ENCODE results near the gene ERGIC1.
"Not testable (repeated sequence)": the region's sequence is repeated elsewhere in the genome, so short reads cannot be mapped to it uniquely, and the experiment has no call there.

The ERGIC1 gene

GRCh38 chr5:172801179-172801671 is 32.8 kb upstream of the ERGIC1 start:
- no peak for DNase-seq (ENCODE audit: low spot score)

- DNase-seq (ENCODE audit: low spot score) = no peak
These were observed 31.9 kb upstream of the ERGIC1 start for GRCh38 chr5:172802112-172802511.

- DNase-seq (ENCODE audit: low spot score) = no peak
These were observed 31.4 kb upstream of the ERGIC1 start for GRCh38 chr5:172802567-172803176.

GRCh38 chr5:172805018-172805683 is 28.9 kb upstream of the ERGIC1 start:
- no peak for DNase-seq (ENCODE audit: low spot score)

GRCh38 chr5:172805736-172806255 is 28.3 kb upstream of the ERGIC1 start:
- no peak for DNase-seq (ENCODE audit: low spot score)

- peak; percentile 86 for DNase-seq (ENCODE audit: low spot score)
These were observed 27.0 kb upstream of the ERGIC1 start for GRCh38 chr5:172806897-172807672.

GRCh38 chr5:172807766-172808311 is 26.2 kb upstream of the ERGIC1 start:
- no peak for DNase-seq (ENCODE audit: low spot score)

- DNase-seq (ENCODE audit: low spot score) = no peak
These were observed 24.3 kb upstream of the ERGIC1 start for GRCh38 chr5:172809774-172810173.

- DNase-seq (ENCODE audit: low spot score) = not testable (repeated sequence)
These were observed 23.1 kb upstream of the ERGIC1 start for GRCh38 chr5:172810996-172811395.

- no peak for DNase-seq (ENCODE audit: low spot score)
These were observed 18.4 kb upstream of the ERGIC1 start for GRCh38 chr5:172815631-172816030.

- no peak for DNase-seq (ENCODE audit: low spot score)
These were observed 17.0 kb upstream of the ERGIC1 start for GRCh38 chr5:172816925-172817562.

GRCh38 chr5:172817664-172818063 is 16.4 kb upstream of the ERGIC1 start:
- no peak for DNase-seq (ENCODE audit: low spot score)

- no peak for DNase-seq (ENCODE audit: low spot score)
These were observed 16.0 kb upstream of the ERGIC1 start for GRCh38 chr5:172818081-172818480.

- no peak for DNase-seq (ENCODE audit: low spot score)
These were observed 14.5 kb upstream of the ERGIC1 start for GRCh38 chr5:172819569-172819968.

GRCh38 chr5:172820046-172820767 is 13.8 kb upstream of the ERGIC1 start:
- DNase-seq (ENCODE audit: low spot score) = no peak

GRCh38 chr5:172821340-172821985 is 12.6 kb upstream of the ERGIC1 start:
- no peak for DNase-seq (ENCODE audit: low spot score)

GRCh38 chr5:172823840-172824362 is 10.2 kb upstream of the ERGIC1 start:
- DNase-seq (ENCODE audit: low spot score) = no peak

- DNase-seq (ENCODE audit: low spot score) = no peak
These were observed 8.3 kb upstream of the ERGIC1 start for GRCh38 chr5:172825610-172826204.

- no peak for DNase-seq (ENCODE audit: low spot score)
These were observed 6.2 kb upstream of the ERGIC1 start for GRCh38 chr5:172827841-172828240.

GRCh38 chr5:172828911-172829431 is 5.1 kb upstream of the ERGIC1 start:
- DNase-seq (ENCODE audit: low spot score) = no peak

Measured in CD4-positive, alpha-beta T cell treated with Interleukin-6 at 100 ng/mL for 8 hours (primary cell).